Measurements from ENCODE around the gene LEPROT.

Gene LEPROT

DNA sequence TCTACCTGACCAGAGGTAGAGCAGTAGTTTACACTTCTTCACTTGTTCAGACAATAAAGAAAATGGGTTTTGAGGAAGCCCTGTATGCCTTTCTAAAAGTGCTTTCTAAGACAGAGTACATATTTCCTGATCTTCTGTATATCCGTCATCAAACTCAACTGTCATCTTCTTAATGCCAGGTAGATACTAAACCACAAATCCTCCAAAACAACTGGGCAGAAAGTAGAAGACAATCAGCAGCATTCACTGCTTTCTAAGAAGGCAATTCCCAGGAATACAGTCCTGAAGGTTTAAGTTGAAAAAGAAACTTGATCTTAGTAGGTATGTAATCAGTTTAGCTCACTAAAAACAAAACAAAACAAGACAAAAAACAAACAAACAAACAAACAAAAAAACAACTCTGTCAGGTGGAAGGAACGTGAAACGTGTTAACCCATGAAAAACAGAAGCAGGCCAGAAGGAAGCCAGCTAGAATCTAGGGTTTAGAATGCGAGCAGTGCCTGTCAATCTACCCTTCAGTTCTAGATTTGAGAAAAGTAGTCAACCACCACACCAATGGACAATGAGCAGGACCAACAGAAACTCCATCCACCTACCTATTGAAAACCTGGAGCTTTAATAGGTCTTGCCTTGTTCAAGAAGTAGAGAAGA, 59.2 kb downstream of the LEPROT start:
- DNase-seq = no peak

DNA sequence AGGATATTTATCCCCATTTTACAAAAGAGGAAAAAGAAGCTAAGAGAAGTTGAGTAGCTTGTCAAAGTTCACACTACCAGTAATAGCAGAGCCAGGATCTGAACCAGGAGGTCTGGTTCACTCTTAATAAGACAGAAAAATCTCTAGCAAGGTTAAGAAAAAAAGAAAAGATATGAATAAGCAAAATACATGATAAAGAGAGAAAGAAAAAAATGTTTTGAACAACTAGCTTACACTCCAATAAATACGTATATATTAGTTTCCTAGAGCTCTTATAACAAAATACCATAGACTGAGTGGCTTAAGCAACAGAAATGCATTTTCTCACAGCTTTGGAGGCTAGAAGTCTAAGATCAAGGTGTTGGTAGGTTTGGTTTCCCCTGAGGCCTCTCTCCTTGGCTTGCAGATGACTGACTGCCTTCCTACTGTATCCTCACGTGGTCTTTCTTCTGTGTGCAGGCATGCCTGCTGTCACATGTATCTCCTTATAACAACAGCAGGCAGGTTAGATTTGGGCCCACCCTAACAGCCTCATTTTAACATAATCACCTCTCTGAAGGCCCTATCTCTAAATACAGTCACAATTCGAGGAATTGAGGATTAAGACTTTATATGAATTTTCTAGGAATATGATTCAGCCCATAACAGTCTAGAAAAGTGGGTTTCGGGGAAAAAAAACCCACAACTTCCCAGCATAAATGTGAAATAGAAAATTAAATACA, 60.4 kb downstream of the LEPROT start:
- no peak for DNase-seq

DNA sequence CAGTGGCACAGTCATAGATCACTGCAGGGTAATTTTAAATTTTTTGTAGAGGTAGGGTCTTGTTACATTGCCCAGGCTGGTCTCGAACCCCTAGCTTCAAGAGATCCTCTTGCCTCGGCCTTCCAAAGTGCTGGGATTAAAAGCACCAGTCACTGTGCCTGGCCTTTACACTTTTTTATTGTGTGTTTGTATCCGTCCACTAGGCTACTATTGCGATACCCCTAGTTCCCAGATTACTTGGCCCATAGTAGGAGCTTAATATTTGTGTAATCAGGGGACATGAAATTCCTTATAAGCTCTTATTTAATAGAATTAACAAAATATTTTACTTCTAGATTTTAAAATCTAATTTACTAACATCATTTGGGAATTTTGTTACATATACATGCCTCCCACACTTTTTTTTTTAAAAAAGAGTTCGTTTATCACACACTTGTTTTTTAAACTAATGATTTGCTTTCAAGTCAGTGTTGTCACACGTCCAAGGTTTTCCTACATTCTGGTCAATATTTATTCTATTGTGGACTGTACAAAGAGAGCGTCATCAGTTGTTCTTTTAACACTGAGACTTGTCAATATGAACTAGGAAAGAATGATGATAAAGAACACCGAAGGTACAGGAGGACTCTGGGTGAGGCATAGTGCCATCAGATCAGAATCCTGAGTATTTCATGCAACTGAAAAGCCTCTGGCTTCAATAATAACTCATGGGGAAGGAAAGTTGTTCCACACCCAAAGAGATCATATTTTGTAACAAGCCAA, 63.7 kb downstream of the LEPROT start:
- no peak for DNase-seq

Data from activated T-cell treated with anti-CD3 and anti-CD28 coated beads, Interleukin-2, amount 50 U/mL, for 48 hours (primary cell).